Thyroid gland (tissue), 4 donors: ENCODE results near the gene SCAMP3.

ENCODE experiments used
- POLR2A ChIP-seq, 2 donors: fragments of 450-650 bp; IDR thresholded peaks; one replicate each; pipeline ENCODE4 v1.6.1; 2017; ENCODE audit warnings: antibody characterized with exemption in 2 of 2, mild to moderate bottlenecking in 2 of 2, moderate library complexity in 1 of 2
- TF ChIP-seq, protein P1 (sequence below), 6 experiments: fragments of 200-600 bp in 3 of 6; fragments of 450-650 bp in 3 of 6; sonication (generic) in 3 of 6; IDR thresholded peaks; one replicate each; pipeline ENCODE4 v1.5.1; 2016 to 2019; ENCODE audit warnings: antibody characterized with exemption in 6 of 6, mild to moderate bottlenecking in 2 of 6, inconsistent platforms in 1 of 6, moderate library complexity in 1 of 6

- TF ChIP-seq, protein P1, sequence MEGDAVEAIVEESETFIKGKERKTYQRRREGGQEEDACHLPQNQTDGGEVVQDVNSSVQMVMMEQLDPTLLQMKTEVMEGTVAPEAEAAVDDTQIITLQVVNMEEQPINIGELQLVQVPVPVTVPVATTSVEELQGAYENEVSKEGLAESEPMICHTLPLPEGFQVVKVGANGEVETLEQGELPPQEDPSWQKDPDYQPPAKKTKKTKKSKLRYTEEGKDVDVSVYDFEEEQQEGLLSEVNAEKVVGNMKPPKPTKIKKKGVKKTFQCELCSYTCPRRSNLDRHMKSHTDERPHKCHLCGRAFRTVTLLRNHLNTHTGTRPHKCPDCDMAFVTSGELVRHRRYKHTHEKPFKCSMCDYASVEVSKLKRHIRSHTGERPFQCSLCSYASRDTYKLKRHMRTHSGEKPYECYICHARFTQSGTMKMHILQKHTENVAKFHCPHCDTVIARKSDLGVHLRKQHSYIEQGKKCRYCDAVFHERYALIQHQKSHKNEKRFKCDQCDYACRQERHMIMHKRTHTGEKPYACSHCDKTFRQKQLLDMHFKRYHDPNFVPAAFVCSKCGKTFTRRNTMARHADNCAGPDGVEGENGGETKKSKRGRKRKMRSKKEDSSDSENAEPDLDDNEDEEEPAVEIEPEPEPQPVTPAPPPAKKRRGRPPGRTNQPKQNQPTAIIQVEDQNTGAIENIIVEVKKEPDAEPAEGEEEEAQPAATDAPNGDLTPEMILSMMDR (IDR thresholded peaks at IDR 0.05) = no peak
- no peak for TF ChIP-seq POLR2A (IDR thresholded peaks at IDR 0.05)
These were observed 8.4 kb downstream of the SCAMP3 start for GRCh38 chr1:155253797-155254196.
